H1 (cell line): Measurements from ENCODE around the gene BGN. TPM values are rescaled to one million over a fixed set of nuclear protein-coding genes. Genes with fewer than 3 reads are reported as not detected.

Experiments used
- CTCF ChIA-PET: fragments of 300-600 bp; sonication (Branson Sonifier 250); formaldehyde crosslinking; loops from one replicate; lab custom pipeline; 2021; ENCODE audit not compliant: partially characterized antibody; lab: Charles Lee
- POLR2A ChIA-PET: fragments of 300-600 bp; sonication (Branson Sonifier 250); formaldehyde crosslinking; loops from one replicate; lab custom pipeline; 2021; ENCODE audit warnings: inconsistent platforms; ENCODE audit not compliant: partially characterized antibody; lab: Charles Lee
- DNase-seq, 2 experiments: peaks; one replicate each; pipeline versions ENCODE4 v3.0.0 to v3.0.0-alpha.2; 2010 to 2022; ENCODE audit warnings: low spot score in 2 of 2, low read depth in 1 of 2, mixed read lengths in 1 of 2
- FAIRE-seq: peaks from 2 replicates; lab custom pipeline; 2011; peaks lifted over from hg19 to GRCh38; lab: Jason Lieb, UNC
- H2AFZ ChIP-seq: 2 replicates; pipeline ENCODE4 v1.8.1; 2012; ENCODE audit warnings: low read length, inconsistent platforms
- H2AK5ac ChIP-seq: 2 replicates; pipeline ENCODE4 v1.6.1; 2013; ENCODE audit warnings: low read depth, low read length
- H2BK120ac ChIP-seq: replicated peaks from 2 replicates; pipeline ENCODE3; 2013; ENCODE audit warnings: low read depth, low read length, inconsistent platforms
- H2BK12ac ChIP-seq: 2 replicates; pipeline ENCODE4 v1.6.1; 2013; ENCODE audit warnings: low read depth, low read length
- H2BK15ac ChIP-seq: 2 replicates; pipeline ENCODE4 v1.6.1; 2013; ENCODE audit warnings: low read length
- H2BK20ac ChIP-seq: 2 replicates; pipeline ENCODE4 v1.6.1; 2013; ENCODE audit warnings: low read length
- H2BK5ac ChIP-seq: 2 replicates; pipeline ENCODE4 v1.6.1; 2013; ENCODE audit warnings: low read depth, low read length
- H3K14ac ChIP-seq: 2 replicates; pipeline ENCODE4 v1.6.1; 2013; ENCODE audit warnings: inconsistent platforms; ENCODE audit not compliant: insufficient read length
- H3K18ac ChIP-seq: 2 replicates; pipeline ENCODE4 v1.6.1; 2013; ENCODE audit warnings: low read length; ENCODE audit errors: extremely low read depth
- H3K23ac ChIP-seq: 2 replicates; pipeline ENCODE4 v1.6.1; 2013; ENCODE audit warnings: inconsistent platforms; ENCODE audit not compliant: insufficient read length
- H3K23me2 ChIP-seq: 2 replicates; pipeline ENCODE4 v1.6.1; 2013; ENCODE audit warnings: low read depth, low read length
- H3K27ac ChIP-seq: 2 replicates; pipeline ENCODE4 v1.6.1; 2011; ENCODE audit warnings: low read depth, low read length, inconsistent platforms
- H3K27me3 ChIP-seq, 4 experiments: replicated peaks in 1 of 4; 1 replicate in 1 of 4; 2 replicates in 3 of 4; pipeline versions ENCODE4 v1.6.1 to v1.8.1; 2011 to 2013; ENCODE audit warnings: low read length in 3 of 4, mild to moderate bottlenecking in 3 of 4, inconsistent platforms in 2 of 4, mixed read lengths in 2 of 4, moderate library complexity in 1 of 4; ENCODE audit not compliant: control insufficient read depth in 3 of 4, insufficient read depth in 3 of 4; ENCODE audit errors: extremely low read depth in 1 of 4
- H3K36me3 ChIP-seq, 4 experiments: 2 replicates each; pipeline versions ENCODE4 v1.6.1 to v1.8.1; 2011 to 2013; ENCODE audit warnings: mild to moderate bottlenecking in 4 of 4, low read length in 3 of 4, moderate library complexity in 2 of 4, control low read depth in 1 of 4, inconsistent platforms in 1 of 4; ENCODE audit not compliant: insufficient read depth in 4 of 4, control insufficient read depth in 2 of 4
- H3K4ac ChIP-seq: replicated peaks from 2 replicates; pipeline ENCODE3; 2013; ENCODE audit warnings: low read length, low read depth, mixed read lengths, inconsistent platforms; ENCODE audit not compliant: insufficient read length
- H3K4me1 ChIP-seq, 4 experiments: replicated peaks in 1 of 4; 1 replicate in 1 of 4; 2 replicates in 3 of 4; pipeline versions ENCODE4 v1.6.1 to v1.8.1; 2011 to 2013; ENCODE audit warnings: low read length in 3 of 4, inconsistent platforms in 2 of 4, mixed read lengths in 1 of 4; ENCODE audit not compliant: insufficient read depth in 4 of 4, control insufficient read depth in 3 of 4
- H3K4me2 ChIP-seq, 2 experiments: 2 replicates each; pipeline versions ENCODE4 v1.6.1 to v1.8.1; 2011 to 2013; ENCODE audit warnings: low read depth in 2 of 2, low read length in 2 of 2, control low read depth in 1 of 2, inconsistent platforms in 1 of 2, mild to moderate bottlenecking in 1 of 2; ENCODE audit not compliant: insufficient read depth in 1 of 2
- H3K4me3 ChIP-seq, 4 experiments: fragments of 200-600, 300-600 bp in 1 of 4; sonication (generic), shearing (Covaris generic), sonication (Bioruptor Twin) in 1 of 4; 2 replicates each; pipeline versions ENCODE4 v1.5.1 to v1.8.1; 2011 to 2016; ENCODE audit warnings: low read length in 4 of 4, low read depth in 3 of 4, control low read depth in 2 of 4, inconsistent platforms in 2 of 4, mild to moderate bottlenecking in 2 of 4, mixed read lengths in 1 of 4, moderate library complexity in 1 of 4; ENCODE audit not compliant: insufficient read depth in 2 of 4; ENCODE audit errors: extremely low read depth in 1 of 4
- H3K56ac ChIP-seq: replicated peaks from 2 replicates; pipeline ENCODE3; 2013; ENCODE audit warnings: low read depth, mild to moderate bottlenecking, mixed read lengths, low read length, inconsistent platforms; ENCODE audit not compliant: insufficient read length
- H3K79me1 ChIP-seq: 2 replicates; pipeline ENCODE4 v1.6.1; 2013; ENCODE audit warnings: low read depth, low read length, control low read depth
- H3K79me2 ChIP-seq, 2 experiments: 2 replicates each; pipeline versions ENCODE4 v1.6.1 to v1.8.1; 2012 to 2013; ENCODE audit warnings: low read length in 2 of 2, mild to moderate bottlenecking in 2 of 2, inconsistent platforms in 1 of 2; ENCODE audit not compliant: insufficient read depth in 2 of 2, control insufficient read depth in 1 of 2
- H3K9ac ChIP-seq, 4 experiments: replicated peaks in 1 of 4; 1 replicate in 1 of 4; 2 replicates in 3 of 4; pipeline versions ENCODE4 v1.6.1 to v1.8.1; 2011 to 2013; ENCODE audit warnings: low read depth in 3 of 4, low read length in 3 of 4, control low read depth in 2 of 4, mild to moderate bottlenecking in 2 of 4, moderate library complexity in 2 of 4, inconsistent platforms in 1 of 4; ENCODE audit errors: extremely low read depth in 1 of 4
- H3K9me3 ChIP-seq, 2 experiments: 2 replicates each; pipeline versions ENCODE4 v1.6.1 to v1.8.1; 2012 to 2013; ENCODE audit warnings: mild to moderate bottlenecking in 2 of 2, moderate library complexity in 2 of 2, control low read depth in 1 of 2, inconsistent platforms in 1 of 2, low read depth in 1 of 2, low read length in 1 of 2, mixed read lengths in 1 of 2; ENCODE audit not compliant: insufficient read depth in 2 of 2
- H4K20me1 ChIP-seq, 2 experiments: replicated peaks in 1 of 2; 2 replicates each; pipeline versions ENCODE3 to v1.8.1; 2011 to 2013; ENCODE audit warnings: inconsistent platforms in 2 of 2, low read length in 2 of 2, mild to moderate bottlenecking in 1 of 2; ENCODE audit not compliant: insufficient read depth in 2 of 2, control insufficient read depth in 1 of 2
- H4K5ac ChIP-seq: 2 replicates; pipeline ENCODE4 v1.6.1; 2013; ENCODE audit warnings: low read length, low read depth, mixed read lengths, inconsistent platforms; ENCODE audit not compliant: insufficient read length
- H4K8ac ChIP-seq: 2 replicates; pipeline ENCODE4 v1.8.0; 2013; ENCODE audit warnings: mild to moderate bottlenecking, moderate library complexity, low read length, inconsistent platforms; ENCODE audit not compliant: insufficient read depth; ENCODE audit errors: extremely low read depth
- H4K91ac ChIP-seq: replicated peaks from 2 replicates; pipeline ENCODE3; 2013; ENCODE audit warnings: low read length, mixed read lengths, inconsistent platforms; ENCODE audit not compliant: insufficient read length
- WGBS, 2 experiments: shearing (Covaris generic) in 1 of 2; methylation state at CpG; one replicate each; pipeline versions ENCODE4 v1.1.6 to v1.1.7; 2013 to 2015; ENCODE audit warnings: low lambda C conversion rate in 2 of 2, mixed read lengths in 2 of 2, inconsistent platforms in 1 of 2, low coverage in 1 of 2, missing lambda C conversion rate in 1 of 2; ENCODE audit not compliant: insufficient replicate concordance in 2 of 2, insufficient coverage in 1 of 2, insufficient read length in 1 of 2; ENCODE audit errors: extremely low coverage in 1 of 2, missing lambda C conversion rate in 1 of 2; 5-methylcytosine and 5-hydroxymethylcytosine counted together
- polyA plus RNA-seq, 7 experiments: library from polyadenylated mRNA; depleted of rRNA in 3 of 7; stranded (reverse) in 5 of 7; unstranded in 2 of 7; fragments of >200 nt in 5 of 7; fragments of 200-250 nt in 2 of 7; gene quantifications; 1 replicate in 5 of 7; 2 replicates in 1 of 7; 4 replicates in 1 of 7; pipeline versions ENCODE4 v1.2.1 to v1.2.3, GENCODE V29; 2011 to 2013; ENCODE audit warnings: missing spikeins in 2 of 7, mixed read lengths in 2 of 7
- total RNA-seq: library from RNA; stranded (reverse); fragmentation: NEBNext Ultra II Directional; extraction: Animal tissue kit (Norgen Biotek cat#: 25700); gene quantifications from 2 replicates; pipeline ENCODE4 v1.2.1, GENCODE V29; 2021
- TF ChIP-seq, protein P1 (sequence below): IDR thresholded peaks from 2 replicates; pipeline ENCODE4 v1.6.1; 2012; ENCODE audit warnings: low read length, inconsistent platforms

The BGN gene
- total and polyA plus RNA-seq, 2 of the 8 experiments (the other 6 are each of a cell fraction or from before 2014, with no cell fraction given) = 1.8 to 2.4 TPM

DNA sequence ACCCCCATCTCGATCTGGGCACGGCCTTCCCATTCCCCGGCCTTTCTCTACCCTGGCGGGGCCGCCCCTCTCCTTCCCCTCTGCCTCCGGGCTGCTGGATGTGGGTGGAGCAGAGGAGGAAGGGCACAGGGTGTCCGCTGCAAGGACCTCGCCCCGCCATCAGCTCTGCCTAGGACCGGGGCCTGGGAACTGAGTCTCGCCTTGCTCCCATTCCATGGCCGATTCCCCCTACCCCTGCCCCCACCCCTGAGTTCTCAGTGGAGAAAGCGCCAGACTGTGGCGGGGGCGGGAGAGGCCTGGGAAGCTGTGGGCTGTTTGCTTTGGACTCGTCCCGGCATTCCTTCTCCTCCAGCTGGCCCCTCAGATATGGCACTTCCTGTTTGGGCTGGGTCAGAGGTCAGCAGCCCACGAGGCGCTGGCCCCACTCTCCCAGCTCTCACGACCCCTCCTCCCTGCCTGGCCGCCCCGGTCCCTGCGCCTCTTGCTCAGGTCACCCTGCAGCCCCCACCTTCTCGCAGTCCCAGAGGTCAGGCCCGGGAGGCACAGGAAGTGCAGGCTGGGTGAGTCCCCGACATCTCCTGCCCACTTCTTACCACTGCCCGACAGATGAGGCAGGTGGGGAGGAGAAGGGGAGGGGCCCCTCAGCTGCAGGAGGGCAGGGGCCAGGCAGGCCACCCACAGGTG is 6.4 kb upstream of the BGN start:
- Histone ChIP-seq H4K91ac (no peak overlapping the region), H4K20me1 (no peaks in the 10 kb centered on the region), H2BK5ac (no peak overlapping the region), H3K79me1 (no peaks in the 10 kb centered on the region), H4K8ac (no peak overlapping the region), H3K4me3 (no peak overlapping the region), H3K27ac (no peak overlapping the region), H3K14ac (no peak overlapping the region), H3K9me3 (no peaks in the 10 kb centered on the region), H3K56ac (no peak overlapping the region), H3K27me3 (no peaks in the 10 kb centered on the region; a peak in 1 of 7 replicates), H3K23me2 (no peaks in the 10 kb centered on the region), H3K4me2 (no peak overlapping the region), H3K79me2 (no peaks in the 10 kb centered on the region), H3K18ac (no peak overlapping the region), H2AFZ (no peak overlapping the region), H2BK120ac (no peak overlapping the region), H3K36me3 (no peaks in the 10 kb centered on the region), H4K5ac (no peak overlapping the region), H2BK20ac (no peak overlapping the region), H3K4me1 (peaks cover 0 to 15% (median 4%) of the 10 kb centered on the region in 4 experiments; a peak in 4 of 7 replicates), H3K9ac (no peak overlapping the region), H2AK5ac (no peak overlapping the region)
- WGBS, 2 experiments = 81% methylated on average over 9 of the region's 27 CpGs; no CpG with 5 or more reads in 1 of the 2 experiments
- CTCF ChIA-PET = interaction anchor here (0.5 to 7.5 kb wide), 5 partner anchors 8 to 28 kb away, joined by 3 to 50 read pairs (median 3); partner anchors contain the start of gene HAUS7
- no peak for FAIRE-seq
- TF ChIP-seq, protein P1, sequence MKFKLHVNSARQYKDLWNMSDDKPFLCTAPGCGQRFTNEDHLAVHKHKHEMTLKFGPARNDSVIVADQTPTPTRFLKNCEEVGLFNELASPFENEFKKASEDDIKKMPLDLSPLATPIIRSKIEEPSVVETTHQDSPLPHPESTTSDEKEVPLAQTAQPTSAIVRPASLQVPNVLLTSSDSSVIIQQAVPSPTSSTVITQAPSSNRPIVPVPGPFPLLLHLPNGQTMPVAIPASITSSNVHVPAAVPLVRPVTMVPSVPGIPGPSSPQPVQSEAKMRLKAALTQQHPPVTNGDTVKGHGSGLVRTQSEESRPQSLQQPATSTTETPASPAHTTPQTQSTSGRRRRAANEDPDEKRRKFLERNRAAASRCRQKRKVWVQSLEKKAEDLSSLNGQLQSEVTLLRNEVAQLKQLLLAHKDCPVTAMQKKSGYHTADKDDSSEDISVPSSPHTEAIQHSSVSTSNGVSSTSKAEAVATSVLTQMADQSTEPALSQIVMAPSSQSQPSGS = no peak
- TF ChIP-seq, all 59 proteins: peak for 0
- no peak for DNase-seq
- H3K4ac ChIP-seq = no peak overlapping the region
- H3K23ac ChIP-seq = no peak overlapping the region
- H2BK15ac ChIP-seq = no peak overlapping the region
- H2BK12ac ChIP-seq = no peak overlapping the region
- POLR2A ChIA-PET = no interaction called here
